HCT116 (cell line): Measurements from ENCODE around the gene AOAH.
"Not testable (repeated sequence)": the region's sequence is repeated elsewhere in the genome, so short reads cannot be mapped to it uniquely, and the experiment has no call there.

ENCODE experiments used
- EZH2 ChIP-seq: fragments of 200-600 bp; sonication (generic); IDR thresholded peaks from 2 replicates; pipeline ENCODE4 v1.6.1; 2017; ENCODE audit warnings: antibody characterized with exemption, mixed run types
- POLR2A ChIP-seq: IDR thresholded peaks from 2 replicates; pipeline ENCODE4 v1.7.0; 2011; ENCODE audit warnings: borderline replicate concordance; ENCODE audit not compliant: insufficient read depth, insufficient read length; ENCODE audit errors: extremely low read depth
- POLR2AphosphoS5 ChIP-seq: IDR thresholded peaks from 2 replicates; pipeline ENCODE4 v1.6.1; 2011; ENCODE audit warnings: mild to moderate bottlenecking, low read depth, low read length, moderate library complexity
- SP1 ChIP-seq: IDR thresholded peaks from 2 replicates; pipeline ENCODE4 v1.6.1; 2012; ENCODE audit warnings: low read depth
- TCF7L2 ChIP-seq: IDR thresholded peaks from 2 replicates; pipeline ENCODE4 v1.7.0; 2011; ENCODE audit warnings: borderline replicate concordance, inconsistent platforms; ENCODE audit not compliant: insufficient read depth, insufficient read length; ENCODE audit errors: extremely low read depth
- TF ChIP-seq, protein P1 (sequence below), 3 experiments: fragments of 200-600 bp in 1 of 3; sonication (generic) in 1 of 3; IDR thresholded peaks in 2 of 3; conservative IDR thresholded peaks in 1 of 3; 2 replicates each; pipeline ENCODE4 v1.5.1; 2012 to 2017; ENCODE audit warnings: low read depth in 2 of 3, low read length in 2 of 3, antibody characterized with exemption in 1 of 3, borderline replicate concordance in 1 of 3, control low read depth in 1 of 3, mild to moderate bottlenecking in 1 of 3, mixed read lengths in 1 of 3, mixed run types in 1 of 3, moderate library complexity in 1 of 3; ENCODE audit not compliant: insufficient read depth in 1 of 3

DNA sequence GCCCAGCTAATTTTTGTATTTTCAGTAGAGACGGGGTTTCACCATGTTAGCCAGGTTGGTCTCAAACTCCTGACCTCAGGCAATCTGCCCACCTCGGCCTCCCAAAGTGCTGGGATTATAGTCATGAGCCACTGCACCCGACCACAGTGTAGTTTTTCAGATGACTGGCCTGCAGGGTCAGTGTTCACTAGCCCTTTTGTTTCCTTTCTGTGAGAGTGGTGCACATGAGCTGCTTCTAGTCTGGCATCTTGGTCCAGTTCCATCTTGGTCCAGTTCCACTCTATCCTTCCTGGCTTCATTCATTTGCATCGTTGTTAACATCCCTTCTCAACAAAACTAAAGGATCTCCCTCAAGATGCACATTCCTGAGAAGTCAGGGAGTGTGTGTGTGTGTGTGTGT lies 240.4 kb downstream of the AOAH start:
- not testable (repeated sequence) for TF ChIP-seq EZH2, TCF7L2, POLR2A, POLR2AphosphoS5, SP1
- TF ChIP-seq, protein P1, sequence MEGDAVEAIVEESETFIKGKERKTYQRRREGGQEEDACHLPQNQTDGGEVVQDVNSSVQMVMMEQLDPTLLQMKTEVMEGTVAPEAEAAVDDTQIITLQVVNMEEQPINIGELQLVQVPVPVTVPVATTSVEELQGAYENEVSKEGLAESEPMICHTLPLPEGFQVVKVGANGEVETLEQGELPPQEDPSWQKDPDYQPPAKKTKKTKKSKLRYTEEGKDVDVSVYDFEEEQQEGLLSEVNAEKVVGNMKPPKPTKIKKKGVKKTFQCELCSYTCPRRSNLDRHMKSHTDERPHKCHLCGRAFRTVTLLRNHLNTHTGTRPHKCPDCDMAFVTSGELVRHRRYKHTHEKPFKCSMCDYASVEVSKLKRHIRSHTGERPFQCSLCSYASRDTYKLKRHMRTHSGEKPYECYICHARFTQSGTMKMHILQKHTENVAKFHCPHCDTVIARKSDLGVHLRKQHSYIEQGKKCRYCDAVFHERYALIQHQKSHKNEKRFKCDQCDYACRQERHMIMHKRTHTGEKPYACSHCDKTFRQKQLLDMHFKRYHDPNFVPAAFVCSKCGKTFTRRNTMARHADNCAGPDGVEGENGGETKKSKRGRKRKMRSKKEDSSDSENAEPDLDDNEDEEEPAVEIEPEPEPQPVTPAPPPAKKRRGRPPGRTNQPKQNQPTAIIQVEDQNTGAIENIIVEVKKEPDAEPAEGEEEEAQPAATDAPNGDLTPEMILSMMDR (IDR thresholded peaks at IDR 0.05 in 2 of 3, conservative IDR thresholded peaks at IDR 0.05 in 1 of 3; ENCODE audit: borderline replicate concordance in 1 of 3, insufficient read depth in 1 of 3, low read depth in 2 of 3, low read length in 2 of 3), result not testable (repeated sequence)
